HG03280 (cell line): ENCODE measurements around the gene SAAL1.
"Not testable (repeated sequence)": the region's sequence is repeated elsewhere in the genome, so short reads cannot be mapped to it uniquely, and the experiment has no call there.

Source experiments
- ATAC-seq: cut with Tn5 transposase; IDR thresholded peaks from one replicate; pipeline ENCODE4 v1.9.1; 2021; ENCODE audit warnings: mild to moderate bottlenecking, moderate library complexity; ENCODE audit not compliant: unreplicated experiment

Gene SAAL1

GRCh38 chr11:18105802-18106574 is at the start of gene SAAL1:
SAAL1 (minus strand) TSS chr11:18106082; CDS start chr11:18106041, 41 bp downstream.
- ATAC-seq, result peak; percentile 94

GRCh38 chr11:18151581-18151980 is 45.7 kb upstream of the SAAL1 start:
- ATAC-seq, result no peak

GRCh38 chr11:18145837-18146236 is 40.0 kb upstream of the SAAL1 start:
- ATAC-seq, result no peak

GRCh38 chr11:18145025-18145424 is 39.1 kb upstream of the SAAL1 start:
- no peak for ATAC-seq

- no peak for ATAC-seq
These were observed 38.4 kb upstream of the SAAL1 start for GRCh38 chr11:18144243-18144642.

GRCh38 chr11:18140145-18140544 is 34.3 kb upstream of the SAAL1 start:
- ATAC-seq, result no peak

GRCh38 chr11:18137186-18137800 is 31.4 kb upstream of the SAAL1 start:
- ATAC-seq, result no peak

GRCh38 chr11:18135308-18135707 is 29.4 kb upstream of the SAAL1 start:
- ATAC-seq, result no peak

- ATAC-seq, result no peak
These were observed 26.5 kb upstream of the SAAL1 start, which contains the start of gene MRGPRX3 for GRCh38 chr11:18132341-18132740. MRGPRX3 (plus strand) TSS chr11:18132571; CDS start chr11:18137203, 4,632 bp downstream.

GRCh38 chr11:18131115-18131514 is 25.2 kb upstream of the SAAL1 start:
- ATAC-seq, result not testable (repeated sequence)

- not testable (repeated sequence) for ATAC-seq
These were observed 15.5 kb upstream of the SAAL1 start for GRCh38 chr11:18121331-18121828.

GRCh38 chr11:18115360-18116127 is 9.7 kb upstream of the SAAL1 start:
- ATAC-seq, result peak; percentile 87

- ATAC-seq, result no peak
These were observed 5.1 kb upstream of the SAAL1 start for GRCh38 chr11:18111005-18111404.

- ATAC-seq, result no peak
These were observed 2.4 kb upstream of the SAAL1 start for GRCh38 chr11:18108254-18108653.

GRCh38 chr11:18106688-18107087 is 806 bp upstream of the SAAL1 start:
- ATAC-seq, result no peak

GRCh38 chr11:18105086-18105801 is 638 bp downstream of the SAAL1 start:
- ATAC-seq, result no peak

- no peak for ATAC-seq
These were observed 4.8 kb downstream of the SAAL1 start for GRCh38 chr11:18100926-18101656.

- ATAC-seq, result no peak
These were observed 11.9 kb downstream of the SAAL1 start for GRCh38 chr11:18093959-18094358.

- ATAC-seq, result no peak
These were observed 14.2 kb downstream of the SAAL1 start for GRCh38 chr11:18091731-18092130.

- no peak for ATAC-seq
These were observed 16.9 kb downstream of the SAAL1 start for GRCh38 chr11:18088966-18089365.
